ENCODE results near the gene SNCAIP.
A peak's percentile ranks its signal among the peaks of the same experiment; 100 is the strongest.
"Not testable (repeated sequence)": the region's sequence is repeated elsewhere in the genome, so short reads cannot be mapped to it uniquely, and the experiment has no call there.

The SNCAIP gene

GRCh38 chr5:122468351-122469116 lies 156.5 kb downstream of the SNCAIP start:
- no peak for DNase-seq (ENCODE audit: low spot score)

GRCh38 chr5:122469384-122469919 lies 157.4 kb downstream of the SNCAIP start:
- DNase-seq (ENCODE audit: low spot score): no peak

- no peak for DNase-seq (ENCODE audit: low spot score)
These were observed 158.3 kb downstream of the SNCAIP start for GRCh38 chr5:122470365-122470764.

- DNase-seq (ENCODE audit: low spot score): no peak
These were observed 159.2 kb downstream of the SNCAIP start for GRCh38 chr5:122471031-122471751.

- no peak for DNase-seq (ENCODE audit: low spot score)
These were observed 159.7 kb downstream of the SNCAIP start for GRCh38 chr5:122471752-122472061.

GRCh38 chr5:122473138-122473843 lies 161.3 kb downstream of the SNCAIP start:
- DNase-seq (ENCODE audit: low spot score): no peak

- DNase-seq (ENCODE audit: low spot score): no peak
These were observed 161.9 kb downstream of the SNCAIP start for GRCh38 chr5:122473941-122474340.

- no peak for DNase-seq (ENCODE audit: low spot score)
These were observed 166.9 kb downstream of the SNCAIP start for GRCh38 chr5:122478741-122479442.

- DNase-seq (ENCODE audit: low spot score): no peak
These were observed 168.1 kb downstream of the SNCAIP start for GRCh38 chr5:122480146-122480545.

- DNase-seq (ENCODE audit: low spot score): no peak
These were observed 172.1 kb downstream of the SNCAIP start for GRCh38 chr5:122484103-122484502.

GRCh38 chr5:122485226-122485625 lies 173.2 kb downstream of the SNCAIP start:
- DNase-seq (ENCODE audit: low spot score): no peak

- DNase-seq (ENCODE audit: low spot score): not testable (repeated sequence)
These were observed 174.6 kb downstream of the SNCAIP start for GRCh38 chr5:122486616-122487015.

- DNase-seq (ENCODE audit: low spot score): no peak
These were observed 178.7 kb downstream of the SNCAIP start for GRCh38 chr5:122490718-122491117.

- no peak for DNase-seq (ENCODE audit: low spot score)
These were observed 180.6 kb downstream of the SNCAIP start for GRCh38 chr5:122492675-122493074.

- DNase-seq (ENCODE audit: low spot score): peak; percentile 49
These were observed 181.3 kb downstream of the SNCAIP start for GRCh38 chr5:122493091-122494021.

GRCh38 chr5:122494109-122494508 lies 182.1 kb downstream of the SNCAIP start:
- DNase-seq (ENCODE audit: low spot score): no peak

GRCh38 chr5:122498163-122498562 lies 186.1 kb downstream of the SNCAIP start:
- peak; percentile 61 for DNase-seq (ENCODE audit: low spot score)

- no peak for DNase-seq (ENCODE audit: low spot score)
These were observed 187.5 kb downstream of the SNCAIP start for GRCh38 chr5:122499585-122499984.

GRCh38 chr5:122500245-122501088 lies 188.4 kb downstream of the SNCAIP start:
- DNase-seq (ENCODE audit: low spot score): peak; percentile 81

- no peak for DNase-seq (ENCODE audit: low spot score)
These were observed 189.0 kb downstream of the SNCAIP start for GRCh38 chr5:122501089-122501435.

Measured in pons (tissue), 1 donor.